MM.1S (cell line): Measurements from ENCODE around the gene ARHGEF19.

ENCODE experiments used
- CTCF ChIP-seq: fragments of 300-600 bp; sonication (generic); IDR thresholded peaks from 2 replicates; pipeline ENCODE4 v1.5.1; 2016; ENCODE audit warnings: antibody characterized with exemption, low read length, mixed read lengths
- EZH2 ChIP-seq: fragments of 300-600 bp; sonication (generic); optimal IDR thresholded peaks from 2 replicates; pipeline ENCODE3; 2017; ENCODE audit warnings: low read depth, mild to moderate bottlenecking, antibody characterized with exemption, low read length, mixed read lengths

GRCh38 chr1:16207318-16208269, 4.9 kb downstream of the ARHGEF19 start:
- TF ChIP-seq CTCF (no peak), EZH2 (no peak)
